Peyer's patch (tissue), 4 donors: ENCODE data around the gene CAPN10. TPM values are rescaled to one million over a fixed set of nuclear protein-coding genes. Genes with fewer than 3 reads are reported as not detected.
A peak's percentile ranks its signal among the peaks of the same experiment; 100 is the strongest.

Experiments
- DNase-seq, 3 donors: peaks; one replicate each; pipeline ENCODE4 v3.0.0-alpha.2; 2017 to 2019
- H3K27ac ChIP-seq, 4 donors: fragments of 200-600 bp; sonication (generic); one replicate each; pipeline ENCODE4 v1.5.1; 2016 to 2019
- H3K27me3 ChIP-seq, 2 donors: fragments of 200-600 bp; sonication (generic); one replicate each; pipeline ENCODE4 v1.5.1; 2019
- H3K36me3 ChIP-seq, 3 donors: fragments of 200-600 bp; sonication (generic); one replicate each; pipeline ENCODE4 v1.5.1; 2016 to 2019
- H3K4me1 ChIP-seq, 4 donors: fragments of 200-600 bp; sonication (generic); one replicate each; pipeline ENCODE4 v1.5.1; 2016 to 2019
- H3K4me3 ChIP-seq, 4 donors: fragments of 200-600 bp; sonication (generic); 1 replicate in 3 of 4; 2 replicates in 1 of 4; pipeline ENCODE4 v1.5.1; 2016 to 2019; ENCODE audit warnings: mild to moderate bottlenecking in 1 of 4
- H3K9me3 ChIP-seq, 4 donors: fragments of 200-600 bp; sonication (generic); one replicate each; pipeline ENCODE4 v1.5.1; 2016 to 2019; ENCODE audit warnings: mild to moderate bottlenecking in 1 of 4
- POLR2A ChIP-seq, 2 donors: fragments of 450-650 bp; IDR thresholded peaks; one replicate each; pipeline ENCODE4 v1.5.1; 2017; ENCODE audit warnings: antibody characterized with exemption in 2 of 2, mild to moderate bottlenecking in 2 of 2, moderate library complexity in 2 of 2
- total RNA-seq, 4 donors: library from RNA; depleted of rRNA; stranded (reverse); fragments of >200 nt; gene quantifications; one replicate each; pipeline ENCODE4 v1.1.0, GENCODE V29; 2016
- TF ChIP-seq, protein P1 (sequence below), 6 experiments: fragments of 450-650 bp in 4 of 6; fragments of 200-600 bp in 2 of 6; sonication (generic) in 1 of 6; IDR thresholded peaks; one replicate each; pipeline ENCODE4 v1.5.1; 2017 to 2019; ENCODE audit warnings: antibody characterized with exemption in 6 of 6, mild to moderate bottlenecking in 3 of 6, moderate library complexity in 1 of 6

Gene CAPN10
- total RNA-seq, 4 donors from 2014 or later, result 48.3 to 96.4 (median 78.9) TPM

DNA sequence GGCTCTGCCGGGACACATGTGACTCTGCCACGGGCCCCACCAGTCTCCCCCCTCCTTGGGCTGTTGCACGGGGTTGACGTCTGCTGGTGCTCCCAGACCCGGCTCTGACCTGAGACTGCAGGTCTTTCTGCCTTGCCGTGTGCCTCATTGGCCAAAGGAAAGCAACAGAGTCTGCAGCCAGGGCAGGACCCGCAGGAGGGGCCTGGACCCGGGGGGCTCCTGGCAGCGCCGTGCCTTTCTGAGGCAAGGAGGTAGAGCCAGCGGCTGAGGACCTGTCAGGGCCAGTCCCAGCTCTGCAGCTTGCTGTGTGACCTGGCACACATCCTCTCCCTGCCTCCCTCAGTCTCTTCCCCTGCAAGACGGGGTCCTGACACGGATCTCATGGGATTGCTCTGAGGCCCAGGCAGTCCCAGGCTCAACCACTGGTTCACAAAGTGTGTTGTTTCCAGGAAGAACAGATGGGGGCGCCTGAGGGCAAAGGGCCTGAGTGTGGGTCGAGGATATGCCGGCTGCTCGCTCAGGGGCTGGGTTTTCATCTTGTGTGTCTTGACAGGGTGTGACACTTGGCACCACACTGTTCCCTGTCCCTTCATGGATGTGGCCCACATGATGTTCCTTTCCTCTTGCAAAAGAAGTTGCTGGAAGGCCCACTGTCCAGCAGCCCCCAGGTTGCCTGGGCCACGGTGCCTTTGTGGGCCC, 9.0 kb downstream of the CAPN10 start:
- H3K36me3 ChIP-seq, result peaks cover 0 to 67% (median 0%) of the 10 kb centered on the region in 3 donors
- H3K27ac ChIP-seq, result no peak overlapping the region
- no peak overlapping the region for H3K4me3 ChIP-seq
- TF ChIP-seq POLR2A (IDR thresholded peaks at IDR 0.05), result no peak
- TF ChIP-seq, protein P1, sequence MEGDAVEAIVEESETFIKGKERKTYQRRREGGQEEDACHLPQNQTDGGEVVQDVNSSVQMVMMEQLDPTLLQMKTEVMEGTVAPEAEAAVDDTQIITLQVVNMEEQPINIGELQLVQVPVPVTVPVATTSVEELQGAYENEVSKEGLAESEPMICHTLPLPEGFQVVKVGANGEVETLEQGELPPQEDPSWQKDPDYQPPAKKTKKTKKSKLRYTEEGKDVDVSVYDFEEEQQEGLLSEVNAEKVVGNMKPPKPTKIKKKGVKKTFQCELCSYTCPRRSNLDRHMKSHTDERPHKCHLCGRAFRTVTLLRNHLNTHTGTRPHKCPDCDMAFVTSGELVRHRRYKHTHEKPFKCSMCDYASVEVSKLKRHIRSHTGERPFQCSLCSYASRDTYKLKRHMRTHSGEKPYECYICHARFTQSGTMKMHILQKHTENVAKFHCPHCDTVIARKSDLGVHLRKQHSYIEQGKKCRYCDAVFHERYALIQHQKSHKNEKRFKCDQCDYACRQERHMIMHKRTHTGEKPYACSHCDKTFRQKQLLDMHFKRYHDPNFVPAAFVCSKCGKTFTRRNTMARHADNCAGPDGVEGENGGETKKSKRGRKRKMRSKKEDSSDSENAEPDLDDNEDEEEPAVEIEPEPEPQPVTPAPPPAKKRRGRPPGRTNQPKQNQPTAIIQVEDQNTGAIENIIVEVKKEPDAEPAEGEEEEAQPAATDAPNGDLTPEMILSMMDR (IDR thresholded peaks at IDR 0.05), result peak in 4 of 6 experiments; percentile 6 to 41 (median 31)
- no peaks in the 10 kb centered on the region for H3K4me1 ChIP-seq
- H3K27me3 ChIP-seq, result no peaks in the 10 kb centered on the region
- H3K9me3 ChIP-seq, result no peaks in the 10 kb centered on the region
- peak in 2 of 3 donors; percentile 51 to 53 for DNase-seq

DNA sequence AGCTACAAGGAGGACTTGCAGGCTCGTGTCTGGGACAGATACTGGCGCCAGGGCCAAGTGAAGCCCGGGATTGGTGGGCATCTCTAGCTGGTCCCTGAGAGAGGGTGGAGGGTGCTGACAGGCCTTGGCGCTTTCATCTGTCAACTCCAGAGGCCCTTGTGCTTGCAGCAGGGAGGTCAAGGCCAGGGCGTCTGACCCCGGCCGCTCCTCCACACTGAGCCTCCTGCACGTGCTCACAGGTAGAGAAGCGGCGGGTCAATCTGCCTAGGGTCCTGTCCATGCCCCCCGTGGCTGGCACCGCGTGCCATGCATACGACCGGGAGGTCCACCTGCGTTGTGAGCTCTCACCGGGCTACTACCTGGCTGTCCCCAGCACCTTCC, 9.5 kb downstream of the CAPN10 start:
- Histone ChIP-seq H3K9me3 (no peaks in the 10 kb centered on the region), H3K36me3 (peaks cover 0 to 61% (median 0%) of the 10 kb centered on the region in 3 donors), H3K27ac (no peak overlapping the region), H3K27me3 (no peaks in the 10 kb centered on the region), H3K4me1 (no peaks in the 10 kb centered on the region), H3K4me3 (no peak overlapping the region)
- TF ChIP-seq, protein P1 (IDR thresholded peaks at IDR 0.05), result no peak
- peak in 2 of 3 donors; percentile 38 to 43 for DNase-seq

DNA sequence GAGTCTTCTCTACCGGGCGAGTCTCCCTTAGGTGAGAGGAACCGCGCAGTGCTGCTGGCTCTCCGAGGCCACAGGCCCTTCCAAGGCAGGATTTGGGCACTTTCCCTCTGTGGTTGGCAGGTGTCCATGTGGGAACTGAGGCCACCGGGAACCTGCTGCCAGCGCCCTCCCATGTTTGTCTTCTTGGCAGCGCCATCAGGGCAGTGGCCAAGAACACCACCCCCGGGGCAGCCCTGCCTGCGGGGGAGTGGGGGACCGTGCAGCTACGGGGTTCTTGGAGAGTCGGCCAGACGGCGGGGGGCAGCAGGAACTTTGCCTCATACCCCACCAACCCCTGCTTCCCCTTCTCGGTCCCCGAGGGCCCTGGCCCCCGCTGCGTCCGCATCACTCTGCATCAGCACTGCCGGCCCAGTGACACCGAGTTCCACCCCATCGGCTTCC, 10.0 kb downstream of the CAPN10 start:
- no peak overlapping the region for H3K27ac ChIP-seq
- no peaks in the 10 kb centered on the region for H3K9me3 ChIP-seq
- no peak overlapping the region for H3K4me3 ChIP-seq
- H3K27me3 ChIP-seq, result no peaks in the 10 kb centered on the region
- no peaks in the 10 kb centered on the region for H3K4me1 ChIP-seq
- TF ChIP-seq, protein P1 (IDR thresholded peaks at IDR 0.05), result no peak
- no peak for TF ChIP-seq POLR2A (IDR thresholded peaks at IDR 0.05)
- peaks cover 0 to 57% (median 0%) of the 10 kb centered on the region in 3 donors for H3K36me3 ChIP-seq
- peak in 2 of 3 donors; percentile 43 for DNase-seq

DNA sequence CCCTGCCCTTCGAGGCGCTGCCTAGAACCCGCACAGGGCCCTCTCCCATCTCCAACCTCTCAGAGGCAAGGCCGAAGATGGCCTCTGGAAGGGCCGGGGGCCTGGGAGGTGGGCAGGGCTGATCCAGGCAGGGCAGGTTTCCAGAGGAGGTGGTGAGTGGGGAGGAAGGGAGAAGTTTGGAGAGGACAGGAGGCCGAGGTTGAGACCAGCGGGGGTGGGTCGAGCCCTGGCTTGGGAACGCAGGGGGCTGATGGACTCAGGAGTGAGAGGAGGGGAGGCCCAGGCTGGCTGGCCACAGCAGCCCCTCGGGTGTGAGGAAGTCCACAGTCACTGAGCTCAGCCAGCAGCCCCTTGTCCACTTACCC, 10.5 kb downstream of the CAPN10 start:
- Histone ChIP-seq H3K27ac (no peak overlapping the region), H3K36me3 (peaks cover 0 to 52% (median 0%) of the 10 kb centered on the region in 3 donors), H3K27me3 (no peaks in the 10 kb centered on the region), H3K4me3 (no peak overlapping the region), H3K4me1 (no peaks in the 10 kb centered on the region), H3K9me3 (no peaks in the 10 kb centered on the region)
- TF ChIP-seq, protein P1 (IDR thresholded peaks at IDR 0.05), result no peak
- TF ChIP-seq POLR2A (IDR thresholded peaks at IDR 0.05), result no peak
- DNase-seq, result peak in 2 of 3 donors; percentile 36 to 41

DNA sequence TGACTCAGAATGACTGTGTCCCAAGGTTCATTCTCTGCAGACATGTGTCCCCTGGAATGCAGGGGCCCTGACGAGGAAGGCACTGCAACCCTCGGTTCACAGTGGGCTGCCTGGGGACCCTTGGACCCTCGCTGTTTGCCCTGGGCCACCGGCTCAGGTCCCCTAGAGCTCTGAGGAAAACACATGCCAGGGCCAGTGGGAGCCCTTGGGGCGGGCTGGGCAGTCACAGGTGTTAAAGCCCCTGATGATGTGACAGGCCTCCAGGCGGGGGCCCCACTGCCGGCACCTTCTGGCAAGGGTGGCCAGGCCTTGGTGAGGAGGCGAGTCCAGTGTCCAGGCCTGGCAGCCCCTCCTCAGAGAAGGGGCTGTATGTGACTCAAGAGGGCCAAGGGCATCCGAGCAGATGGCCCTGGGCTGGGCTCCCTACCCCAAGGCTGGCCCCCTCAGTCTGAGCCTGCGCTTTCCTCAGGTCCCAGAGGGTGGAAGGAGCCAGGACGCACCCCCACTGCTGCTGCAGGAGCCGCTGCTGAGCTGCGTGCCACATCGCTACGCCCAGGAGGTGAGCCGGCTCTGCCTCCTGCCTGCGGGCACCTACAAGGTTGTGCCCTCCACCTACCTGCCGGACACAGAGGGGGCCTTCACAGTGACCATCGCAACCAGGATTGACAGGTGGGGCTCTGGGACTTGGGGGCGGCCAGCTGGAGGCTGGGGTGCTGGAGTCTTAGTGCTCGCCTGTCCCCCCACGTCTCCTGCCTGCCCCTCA, 11.1 kb downstream of the CAPN10 start:
- no peak overlapping the region for H3K4me3 ChIP-seq
- H3K4me1 ChIP-seq, result no peaks in the 10 kb centered on the region
- no peak for TF ChIP-seq POLR2A (IDR thresholded peaks at IDR 0.05)
- TF ChIP-seq, protein P1 (IDR thresholded peaks at IDR 0.05), result no peak
- DNase-seq, result peak in 2 of 3 donors; percentile 37 to 40
- no peaks in the 10 kb centered on the region for H3K27me3 ChIP-seq
- no peaks in the 10 kb centered on the region for H3K9me3 ChIP-seq
- no peak overlapping the region for H3K27ac ChIP-seq
- peaks cover 0 to 46% (median 0%) of the 10 kb centered on the region in 3 donors for H3K36me3 ChIP-seq
